Heart left ventricle (tissue), 13 donors: ENCODE data around the gene GLRA1.

ENCODE experiments used
- POLR2A ChIP-seq, 2 donors: fragments of 450-650 bp; IDR thresholded peaks; one replicate each; pipeline ENCODE4 v1.6.1; 2017; ENCODE audit warnings: antibody characterized with exemption in 2 of 2, mild to moderate bottlenecking in 2 of 2, moderate library complexity in 2 of 2
- TF ChIP-seq, protein P1 (sequence below), 12 donors: fragments of 200-600 bp; sonication (generic) in 4 of 12; IDR thresholded peaks; one replicate each; pipeline versions ENCODE4 v1.5.0 to v1.8.0; 2018 to 2022; ENCODE audit warnings: antibody characterized with exemption in 12 of 12, mild to moderate bottlenecking in 5 of 12
- donor health status: ischemic (EF 13 %, LVEDD 7.1; RV severe dilation, severe dysfunction).
- donor health status: DM: no; HTN: yes; CAD: no.
- donor health status: DM: no; HTN: no; CAD: no.
- donor health status: ischemic (EF 25% LVEDD 6.9; RV normal size, moderate dysfunction).
- donor health status: ischemic (EF 25% LVEDD 5.7; RV mildly dilated, moderate dysfunction).
- donor health status: ischemic (EF 35%, LVEDD 5.7; RV mildly dilated, moderate dysfunction).
- donor health status: nonischemic (EF 11% LVEDD 7.7; RV severe dilation, severe dysfunction).
- donor health status: DM: yes; HTN: yes; CAD: no.
- donor health status: PGD.
- donor health status: ischemic (EF 29% LVEDD 5.4; RV normal size, mild dysfunction).
- donor health status: nonischemic (EF 23%, LVEDD 6.1; RV moderate dilation, normal function).

DNA sequence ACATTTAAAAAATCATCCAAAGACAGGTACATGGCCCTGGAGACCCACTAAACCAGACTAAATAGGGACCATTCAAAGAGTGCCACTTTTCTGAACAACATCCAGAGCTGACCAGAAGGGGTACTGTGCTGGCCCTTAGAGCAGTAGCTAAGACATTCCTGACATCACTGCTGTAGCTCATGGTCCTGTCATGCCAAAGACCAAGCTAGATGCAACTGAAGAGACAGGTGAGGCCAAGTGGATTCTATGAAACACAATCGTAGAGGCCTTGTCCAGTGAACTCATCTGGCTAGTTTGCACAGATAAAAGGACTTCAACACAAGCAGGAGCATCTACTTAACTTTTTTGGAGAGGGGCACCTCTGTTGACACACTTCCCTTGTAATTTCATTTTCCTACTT is 109.6 kb downstream of the GLRA1 start:
- TF ChIP-seq, protein P1, sequence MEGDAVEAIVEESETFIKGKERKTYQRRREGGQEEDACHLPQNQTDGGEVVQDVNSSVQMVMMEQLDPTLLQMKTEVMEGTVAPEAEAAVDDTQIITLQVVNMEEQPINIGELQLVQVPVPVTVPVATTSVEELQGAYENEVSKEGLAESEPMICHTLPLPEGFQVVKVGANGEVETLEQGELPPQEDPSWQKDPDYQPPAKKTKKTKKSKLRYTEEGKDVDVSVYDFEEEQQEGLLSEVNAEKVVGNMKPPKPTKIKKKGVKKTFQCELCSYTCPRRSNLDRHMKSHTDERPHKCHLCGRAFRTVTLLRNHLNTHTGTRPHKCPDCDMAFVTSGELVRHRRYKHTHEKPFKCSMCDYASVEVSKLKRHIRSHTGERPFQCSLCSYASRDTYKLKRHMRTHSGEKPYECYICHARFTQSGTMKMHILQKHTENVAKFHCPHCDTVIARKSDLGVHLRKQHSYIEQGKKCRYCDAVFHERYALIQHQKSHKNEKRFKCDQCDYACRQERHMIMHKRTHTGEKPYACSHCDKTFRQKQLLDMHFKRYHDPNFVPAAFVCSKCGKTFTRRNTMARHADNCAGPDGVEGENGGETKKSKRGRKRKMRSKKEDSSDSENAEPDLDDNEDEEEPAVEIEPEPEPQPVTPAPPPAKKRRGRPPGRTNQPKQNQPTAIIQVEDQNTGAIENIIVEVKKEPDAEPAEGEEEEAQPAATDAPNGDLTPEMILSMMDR (IDR thresholded peaks at IDR 0.05): no peak
- TF ChIP-seq POLR2A (IDR thresholded peaks at IDR 0.05): no peak
